Smooth muscle cell (in vitro differentiated cells): ENCODE data around the gene LRPAP1. TPM values are rescaled to one million over a fixed set of nuclear protein-coding genes. Genes with fewer than 3 reads are reported as not detected.

Experiments
- DNase-seq: peaks from one replicate; lab custom pipeline; 2025; ENCODE audit not compliant: unreplicated experiment; lab: John Stamatoyannopoulos, UW
- H2AFZ ChIP-seq: fragments of 200-600 bp; sonication (generic); 2 replicates; pipeline ENCODE4 v1.6.0; 2016; ENCODE audit warnings: antibody characterized with exemption, low read depth, mild to moderate bottlenecking
- H3F3A ChIP-seq: fragments of 200-600 bp; sonication (generic); 2 replicates; pipeline ENCODE4 v1.6.0; 2017; ENCODE audit warnings: antibody characterized with exemption, low read depth
- H3K27ac ChIP-seq: fragments of 200-600 bp; sonication (generic); 2 replicates; pipeline ENCODE4 v1.5.1; 2016; ENCODE audit warnings: low read depth, mild to moderate bottlenecking
- H3K27me3 ChIP-seq: fragments of 200-600 bp; sonication (generic); 2 replicates; pipeline ENCODE4 v1.6.1; 2016; ENCODE audit warnings: low read depth, mild to moderate bottlenecking
- H3K36me3 ChIP-seq: fragments of 200-600 bp; sonication (generic); 2 replicates; pipeline ENCODE4 v1.5.1; 2016; ENCODE audit warnings: low read depth
- H3K4me1 ChIP-seq: fragments of 200-600 bp; sonication (generic); 2 replicates; pipeline ENCODE4 v1.5.1; 2016; ENCODE audit warnings: low read depth
- H3K4me2 ChIP-seq: fragments of 200-600 bp; sonication (generic); 2 replicates; pipeline ENCODE4 v1.6.0; 2016; ENCODE audit warnings: mild to moderate bottlenecking
- H3K4me3 ChIP-seq: fragments of 200-600 bp; sonication (generic); 2 replicates; pipeline ENCODE4 v1.5.1; 2016; ENCODE audit warnings: mild to moderate bottlenecking
- H3K79me2 ChIP-seq: fragments of 200-600 bp; sonication (generic); 2 replicates; pipeline ENCODE4 v1.6.0; 2016; ENCODE audit warnings: low read depth, mild to moderate bottlenecking
- H3K9ac ChIP-seq: fragments of 200-600 bp; sonication (generic); 2 replicates; pipeline ENCODE4 v1.6.0; 2016; ENCODE audit warnings: low read depth
- H3K9me3 ChIP-seq: fragments of 200-600 bp; sonication (generic); replicated peaks from 2 replicates; pipeline ENCODE4 v1.5.1; 2016; ENCODE audit warnings: low read depth
- H4K20me1 ChIP-seq: fragments of 200-600 bp; sonication (generic); 2 replicates; pipeline ENCODE4 v1.6.0; 2016; ENCODE audit warnings: low read depth
- CTCF ChIP-seq: fragments of 200-600 bp; sonication (generic); IDR thresholded peaks from 2 replicates; pipeline ENCODE4 v1.5.1; 2017; ENCODE audit warnings: borderline replicate concordance, mild to moderate bottlenecking, antibody characterized with exemption; ENCODE audit not compliant: insufficient read depth, poor library complexity, severe bottlenecking
- WGBS: methylation state at CpG from one replicate; pipeline ENCODE4 v1.1.7; 2016; ENCODE audit warnings: low lambda C conversion rate; 5-methylcytosine and 5-hydroxymethylcytosine counted together
- polyA plus RNA-seq: library from polyadenylated mRNA; unstranded; fragments of >200 nt; fragmentation: Nextera tagmentation; extraction: Ambion mirVana; gene quantifications from 2 replicates; pipeline ENCODE4 v1.2.1, GENCODE V29; 2016
- total RNA-seq: library from RNA; depleted of rRNA; stranded (reverse); fragments of >200 nt; gene quantifications from 2 replicates; pipeline ENCODE4 v1.2.3, GENCODE V29; 2014

Gene LRPAP1
- total and polyA plus RNA-seq, 2 experiments from 2014 or later: 82.6 to 277 TPM

- Histone ChIP-seq H2AFZ (no peak overlapping the region), H3F3A (no peaks in the 10 kb centered on the region), H3K4me3 (no peak overlapping the region), H3K79me2 (no peaks in the 10 kb centered on the region), H3K27me3 (no peaks in the 10 kb centered on the region), H3K36me3 (no peaks in the 10 kb centered on the region), H3K9ac (no peak overlapping the region), H3K9me3 (no peaks in the 10 kb centered on the region), H4K20me1 (peaks cover 15% of the 10 kb centered on the region), H3K4me2 (no peak overlapping the region), H3K4me1 (no peaks in the 10 kb centered on the region), H3K27ac (no peak overlapping the region)
- no peak for TF ChIP-seq CTCF
- WGBS: 99% methylated on average over 47 of the region's 49 CpGs
- DNase-seq: no peak
Measured at GRCh38 chr4:3517731-3518510, 14.3 kb downstream of the LRPAP1 start.

- Histone ChIP-seq H2AFZ (no peak overlapping the region), H4K20me1 (peaks cover 14% of the 10 kb centered on the region), H3K27me3 (no peaks in the 10 kb centered on the region), H3K9ac (no peak overlapping the region), H3K27ac (no peak overlapping the region), H3K36me3 (no peaks in the 10 kb centered on the region), H3K79me2 (no peaks in the 10 kb centered on the region), H3K4me2 (no peak overlapping the region), H3K4me3 (no peak overlapping the region), H3F3A (no peaks in the 10 kb centered on the region), H3K9me3 (no peaks in the 10 kb centered on the region), H3K4me1 (no peaks in the 10 kb centered on the region)
- no peak for DNase-seq
- WGBS: 96% methylated on average over 29 of the region's 29 CpGs
- TF ChIP-seq CTCF: no peak
Measured at GRCh38 chr4:3516836-3517730, 15.1 kb downstream of the LRPAP1 start.

GRCh38 chr4:3516061-3516835 lies 16.0 kb downstream of the LRPAP1 start:
- Histone ChIP-seq H3K9ac (no peak overlapping the region), H3K9me3 (no peaks in the 10 kb centered on the region), H3K27me3 (no peaks in the 10 kb centered on the region), H2AFZ (no peak overlapping the region), H3K27ac (no peak overlapping the region), H3K4me3 (no peak overlapping the region), H3F3A (no peaks in the 10 kb centered on the region), H4K20me1 (peaks cover 9% of the 10 kb centered on the region), H3K4me2 (no peak overlapping the region), H3K79me2 (no peaks in the 10 kb centered on the region), H3K4me1 (no peaks in the 10 kb centered on the region), H3K36me3 (no peaks in the 10 kb centered on the region)
- TF ChIP-seq CTCF: no peak
- DNase-seq: no peak
- WGBS: 96% methylated on average over 32 of the region's 32 CpGs
